ENCODE measurements around the gene PAQR8.

The PAQR8 gene

GRCh38 chr6:52361945-52362442, at the start of gene PAQR8:
TSS of gene PAQR8 (plus strand) at chr6:52362151. CDS start at chr6:52403214, 41,063 bp downstream.
- peak; percentile 78 for DNase-seq

- DNase-seq, result no peak
Measured at GRCh38 chr6:52312461-52312860, 49.5 kb upstream of the PAQR8 start.

- DNase-seq, result no peak
Measured at GRCh38 chr6:52314752-52315151, 47.2 kb upstream of the PAQR8 start.

GRCh38 chr6:52317211-52317610, 44.7 kb upstream of the PAQR8 start:
- no peak for DNase-seq

- DNase-seq, result no peak
Measured at GRCh38 chr6:52317841-52318581, 43.9 kb upstream of the PAQR8 start.

- DNase-seq, result no peak
Measured at GRCh38 chr6:52324189-52324588, 37.8 kb upstream of the PAQR8 start.

GRCh38 chr6:52325695-52326471, 36.1 kb upstream of the PAQR8 start:
- no peak for DNase-seq

- no peak for DNase-seq
Measured at GRCh38 chr6:52326540-52327364, 35.2 kb upstream of the PAQR8 start.

- no peak for DNase-seq
Measured at GRCh38 chr6:52328303-52328662, 33.7 kb upstream of the PAQR8 start.

GRCh38 chr6:52328729-52329128, 33.2 kb upstream of the PAQR8 start:
- no peak for DNase-seq

- DNase-seq, result no peak
Measured at GRCh38 chr6:52330470-52330869, 31.5 kb upstream of the PAQR8 start.

GRCh38 chr6:52331793-52332457, 30.0 kb upstream of the PAQR8 start:
- no peak for DNase-seq

- no peak for DNase-seq
Measured at GRCh38 chr6:52333840-52334200, 28.1 kb upstream of the PAQR8 start.

- no peak for DNase-seq
Measured at GRCh38 chr6:52335576-52335975, 26.4 kb upstream of the PAQR8 start.

- no peak for DNase-seq
Measured at GRCh38 chr6:52336919-52337561, 24.9 kb upstream of the PAQR8 start.

- no peak for DNase-seq
Measured at GRCh38 chr6:52337633-52338290, 24.2 kb upstream of the PAQR8 start.

GRCh38 chr6:52340603-52340880, 21.4 kb upstream of the PAQR8 start:
- no peak for DNase-seq

- DNase-seq, result no peak
Measured at GRCh38 chr6:52341561-52342260, 20.2 kb upstream of the PAQR8 start.

GRCh38 chr6:52345311-52345710, 16.6 kb upstream of the PAQR8 start:
- no peak for DNase-seq

- no peak for DNase-seq
Measured at GRCh38 chr6:52346503-52346902, 15.4 kb upstream of the PAQR8 start.

- no peak for DNase-seq
Measured at GRCh38 chr6:52347818-52348217, 14.1 kb upstream of the PAQR8 start.
